ENCODE results near the gene FSTL4.
"Not testable (repeated sequence)": the region's sequence is repeated elsewhere in the genome, so short reads cannot be mapped to it uniquely, and the experiment has no call there.

Gene FSTL4

DNA sequence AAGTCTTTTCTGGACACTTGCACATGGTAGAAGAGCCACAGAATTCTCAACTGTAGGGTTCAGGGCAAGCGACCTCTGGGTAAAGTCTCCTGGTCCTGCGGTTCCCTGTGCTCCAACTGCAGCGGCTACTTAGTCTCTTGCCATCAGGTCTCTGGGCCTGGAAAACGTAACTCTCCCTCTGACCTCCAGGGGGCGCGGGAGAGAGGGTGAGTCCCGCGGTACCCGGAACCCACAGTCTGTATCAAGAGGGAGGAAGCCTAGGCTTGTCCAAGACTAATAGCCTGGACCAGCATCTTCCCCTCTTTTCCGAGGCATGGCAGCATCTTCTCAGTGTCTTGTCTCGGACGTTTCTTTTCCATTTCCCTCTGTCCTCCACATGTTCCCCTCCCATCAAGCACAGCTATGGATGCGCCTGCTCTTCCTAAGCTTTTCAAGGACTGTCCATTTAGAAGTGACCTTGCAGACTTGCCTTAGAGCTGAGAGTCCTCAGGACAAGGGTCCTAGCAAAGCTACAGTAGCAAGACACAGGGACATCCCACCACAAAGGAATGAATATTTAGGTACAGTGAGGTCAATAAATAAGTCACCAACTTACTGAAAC lies 59.3 kb downstream of the FSTL4 start:
- peak; percentile 13 for DNase-seq

DNA sequence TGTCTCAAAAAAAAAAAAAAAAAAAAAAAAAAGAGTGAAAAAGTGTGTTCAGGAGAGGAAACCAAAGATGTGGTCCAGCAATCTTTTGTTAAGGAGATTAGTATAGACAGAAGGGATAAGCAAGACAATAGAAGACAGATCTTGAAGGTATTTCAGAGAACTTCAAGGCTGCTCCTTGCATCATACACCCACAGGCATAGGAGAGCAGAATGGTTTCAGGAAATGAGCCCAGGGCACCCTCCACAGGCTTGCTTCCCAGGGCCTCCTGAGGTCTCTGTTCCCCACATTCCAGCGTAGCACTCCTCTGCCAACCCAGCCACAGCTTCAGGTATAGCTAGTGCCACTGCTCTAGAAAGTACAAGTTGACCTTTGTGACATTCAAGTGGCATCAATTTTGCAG lies 65.8 kb downstream of the FSTL4 start:
- no peak for DNase-seq

DNA sequence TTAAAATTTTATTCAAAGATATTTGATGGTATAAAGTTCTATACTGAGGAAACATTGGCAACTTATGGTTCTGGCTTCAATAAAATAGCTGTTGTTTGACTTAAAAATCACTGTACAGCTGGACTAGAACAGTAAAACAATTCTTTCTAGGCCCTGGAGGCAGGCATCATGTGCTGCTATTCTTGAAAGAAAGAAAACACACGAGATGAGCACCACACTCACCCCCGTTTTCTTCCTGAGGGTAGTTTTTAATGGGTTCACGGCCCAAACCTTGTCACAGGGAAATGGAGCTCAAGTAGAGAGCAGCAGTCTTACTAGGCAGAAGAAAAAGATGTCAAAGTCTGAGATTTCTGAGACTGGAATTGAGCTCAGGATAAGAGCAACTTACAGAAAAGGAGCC lies 68.0 kb downstream of the FSTL4 start:
- DNase-seq, result no peak

DNA sequence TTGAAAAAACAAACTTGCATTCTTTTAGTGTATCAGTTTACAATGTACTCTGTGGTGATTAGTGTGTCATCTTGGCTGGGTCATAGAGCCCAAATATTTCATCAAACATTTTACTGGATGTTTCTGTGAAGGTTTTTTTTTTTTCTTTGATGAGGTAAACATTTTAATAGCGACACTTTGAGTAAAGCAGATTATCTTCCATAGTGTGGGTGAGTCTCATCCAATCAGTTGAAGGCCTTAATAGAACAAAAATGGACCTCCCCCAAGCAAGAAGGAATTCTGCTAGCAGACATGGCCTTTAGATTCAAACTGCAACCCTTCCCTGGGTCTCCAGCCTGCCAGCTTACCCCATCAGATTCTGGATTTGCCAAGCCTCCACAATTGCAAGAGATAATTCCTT lies 72.5 kb downstream of the FSTL4 start:
- no peak for DNase-seq

DNA sequence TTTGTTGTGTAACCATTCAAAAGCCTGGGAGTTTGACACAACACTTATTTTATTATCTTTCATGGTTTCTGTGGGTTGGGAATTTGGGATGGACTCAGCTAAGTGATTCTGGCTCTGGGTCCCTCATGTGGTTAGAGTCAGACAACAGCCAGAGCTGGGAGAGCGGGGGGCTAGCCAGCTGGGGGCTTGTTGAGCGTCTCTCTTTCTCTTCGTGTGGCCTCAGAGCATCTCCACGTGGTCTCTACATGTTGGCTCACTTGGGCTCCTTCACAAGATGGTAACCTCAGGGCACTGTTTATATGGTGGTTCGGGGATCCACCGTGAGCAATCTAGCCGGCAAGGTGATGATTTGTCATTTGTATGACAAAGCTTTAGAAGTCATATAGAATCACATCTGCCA lies 73.6 kb downstream of the FSTL4 start:
- DNase-seq, result no peak

DNA sequence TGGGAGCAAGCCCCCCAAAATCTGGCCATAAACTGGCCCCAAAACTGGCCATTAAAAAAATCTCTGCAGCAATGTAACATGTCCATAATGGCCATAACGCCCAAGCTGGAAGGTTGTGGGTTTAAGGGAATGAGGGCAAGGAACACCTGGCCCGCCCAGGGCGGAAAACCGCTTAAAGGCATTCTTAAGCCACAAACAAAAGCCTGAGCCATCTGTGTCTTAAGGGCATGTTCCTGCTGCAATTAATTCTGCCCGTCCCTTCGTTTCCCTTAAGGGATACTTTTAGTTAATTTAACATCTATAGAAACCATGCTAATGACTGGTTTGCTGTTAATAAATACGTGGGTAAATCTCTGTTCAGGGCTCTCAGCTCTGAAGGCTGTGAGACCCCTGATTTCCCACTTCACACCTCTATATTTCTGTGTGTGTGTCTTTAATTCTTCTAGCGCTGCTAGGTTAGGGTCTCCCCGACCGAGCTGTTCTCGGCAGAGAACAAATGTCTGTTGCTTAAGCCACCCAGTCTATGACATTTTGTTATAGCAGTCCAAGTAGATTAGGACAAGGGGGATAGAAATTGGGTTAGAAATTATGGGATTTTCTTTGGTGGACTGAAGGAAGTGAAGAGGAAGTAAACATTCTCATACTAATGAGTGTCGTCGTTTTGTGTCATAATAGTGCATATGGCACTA lies 77.0 kb downstream of the FSTL4 start:
- not testable (repeated sequence) for DNase-seq

DNA sequence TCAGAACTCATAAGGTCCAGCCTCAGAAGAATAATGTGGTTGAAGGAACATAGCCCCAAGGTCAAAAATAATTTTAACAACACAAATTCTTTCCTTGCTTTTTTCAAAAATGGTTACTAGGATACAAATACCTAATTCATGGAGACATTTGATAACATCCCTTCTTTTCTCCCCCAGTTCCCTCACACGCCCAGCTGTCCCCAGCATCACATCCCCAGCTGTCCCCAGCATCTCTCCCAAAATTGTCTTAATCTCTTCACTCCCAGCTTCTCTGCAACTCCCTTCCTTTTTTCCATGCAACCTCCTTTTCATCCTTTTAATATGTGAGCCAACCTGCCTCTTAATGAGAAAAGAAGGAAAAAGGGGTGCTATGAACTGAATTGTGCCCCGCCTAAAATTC lies 77.8 kb downstream of the FSTL4 start:
- DNase-seq, result no peak

DNA sequence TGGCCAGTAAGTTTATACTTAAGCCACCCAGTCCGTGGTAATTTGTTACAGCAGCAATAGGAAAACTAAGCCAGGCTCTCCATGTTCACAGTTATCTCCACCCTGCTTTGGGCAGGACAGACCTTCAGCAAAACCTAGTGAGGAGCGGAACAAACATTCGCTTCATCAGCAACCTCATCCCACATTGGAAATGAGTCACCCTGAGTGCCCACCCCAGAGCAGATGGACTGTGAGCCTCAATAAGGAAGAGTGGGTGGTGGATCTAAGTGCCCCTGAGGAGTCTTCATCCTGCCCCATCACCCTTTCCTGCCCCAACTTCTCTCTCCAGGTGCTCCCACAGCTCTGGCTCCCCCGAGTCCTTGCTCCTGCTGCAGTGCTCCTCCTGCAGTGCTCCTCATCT lies 78.8 kb downstream of the FSTL4 start:
- no peak for DNase-seq

DNA sequence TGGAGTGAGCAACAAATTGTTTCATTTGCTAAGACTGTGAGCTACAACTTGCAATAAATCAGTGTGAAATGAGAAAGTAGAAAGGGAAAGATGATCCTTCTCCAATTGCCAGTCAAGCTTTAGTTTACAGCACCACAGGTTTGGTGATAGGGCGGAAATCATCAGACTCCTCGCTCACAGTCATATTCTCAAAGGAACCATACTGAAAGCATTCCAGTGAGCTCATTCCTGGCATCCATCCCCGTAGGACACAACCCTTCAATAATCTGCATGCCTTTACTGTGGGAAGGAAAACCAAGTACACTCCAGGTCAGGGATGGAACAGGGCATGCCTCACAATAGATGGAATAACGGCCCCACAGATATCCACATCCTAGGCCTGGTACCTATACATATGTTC lies 80.7 kb downstream of the FSTL4 start:
- no peak for DNase-seq

DNA sequence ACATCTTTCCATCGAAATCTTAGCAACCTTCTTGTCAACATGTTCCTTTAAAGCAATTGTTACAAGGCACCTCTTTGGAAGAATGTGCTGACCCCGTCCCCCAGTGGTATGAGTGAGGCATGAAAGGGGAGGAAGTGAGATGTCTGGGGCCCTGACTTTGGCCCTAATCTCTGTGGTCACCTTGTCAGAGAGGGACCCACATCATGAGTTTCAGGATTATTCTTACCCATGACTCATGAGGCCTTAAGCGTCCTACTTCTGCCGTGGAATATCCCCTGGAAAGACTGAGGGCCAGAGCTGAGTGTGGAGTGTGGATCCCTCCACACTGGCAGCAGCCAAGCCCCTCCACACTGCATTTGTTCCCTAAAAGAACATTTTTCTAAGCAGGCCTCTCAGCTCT lies 81.2 kb downstream of the FSTL4 start:
- DNase-seq, result no peak

DNA sequence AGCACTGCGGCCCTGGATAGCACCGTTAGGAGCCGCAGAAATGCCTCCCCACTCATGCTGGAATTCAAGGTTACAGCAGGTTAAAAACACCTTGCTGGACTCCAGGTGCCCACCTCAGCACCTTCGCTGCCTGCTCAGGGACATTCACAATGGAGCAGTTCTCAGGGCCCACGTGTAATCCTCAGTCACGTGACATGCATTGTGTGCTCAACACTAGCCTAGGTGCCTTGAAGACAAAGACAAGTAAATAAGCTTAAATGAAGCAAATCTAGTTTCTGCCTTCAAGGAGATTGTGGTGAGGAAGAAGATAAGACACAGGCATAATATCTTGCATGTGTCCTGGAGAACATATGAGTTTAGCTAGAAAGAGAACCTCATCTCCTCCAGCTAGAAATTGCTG lies 82.1 kb downstream of the FSTL4 start:
- DNase-seq, result no peak

DNA sequence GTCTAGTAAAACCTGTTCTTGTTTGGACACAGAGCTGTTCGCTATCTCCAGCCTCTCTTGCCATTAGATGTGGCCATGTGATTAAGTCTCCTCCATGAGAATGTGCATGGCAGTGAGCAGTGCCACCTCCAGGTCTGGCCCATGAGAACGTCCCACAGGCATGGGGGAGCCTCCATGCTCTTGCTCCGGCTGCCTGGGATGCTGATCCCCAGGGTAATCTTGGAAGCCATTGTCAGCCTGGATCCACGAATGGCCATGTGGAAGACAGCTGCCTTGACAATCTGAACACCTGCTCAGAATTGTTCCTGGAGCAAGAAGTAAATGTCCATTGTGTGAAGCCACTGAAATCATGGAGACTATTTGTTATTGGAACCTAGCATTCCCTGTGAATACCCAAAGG lies 83.5 kb downstream of the FSTL4 start:
- DNase-seq, result no peak

DNA sequence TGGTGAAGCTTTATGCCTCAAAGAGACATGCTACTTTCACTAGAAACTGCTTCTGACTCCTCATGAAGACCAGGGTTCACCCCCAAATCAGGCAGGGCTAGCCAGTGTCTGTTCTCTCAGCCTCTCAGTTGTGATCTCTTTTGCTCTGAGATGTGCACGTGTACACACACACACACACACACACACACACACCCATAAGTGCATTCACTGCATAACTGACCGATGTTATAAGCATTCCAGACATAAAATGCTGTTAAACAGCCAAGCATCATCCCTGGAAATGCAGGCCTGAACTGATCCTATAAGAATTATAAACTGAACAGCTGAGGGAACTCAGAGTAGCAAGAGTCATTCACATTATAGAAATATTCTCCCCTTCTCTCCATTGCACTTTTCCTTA lies 85.0 kb downstream of the FSTL4 start:
- DNase-seq, result no peak

DNA sequence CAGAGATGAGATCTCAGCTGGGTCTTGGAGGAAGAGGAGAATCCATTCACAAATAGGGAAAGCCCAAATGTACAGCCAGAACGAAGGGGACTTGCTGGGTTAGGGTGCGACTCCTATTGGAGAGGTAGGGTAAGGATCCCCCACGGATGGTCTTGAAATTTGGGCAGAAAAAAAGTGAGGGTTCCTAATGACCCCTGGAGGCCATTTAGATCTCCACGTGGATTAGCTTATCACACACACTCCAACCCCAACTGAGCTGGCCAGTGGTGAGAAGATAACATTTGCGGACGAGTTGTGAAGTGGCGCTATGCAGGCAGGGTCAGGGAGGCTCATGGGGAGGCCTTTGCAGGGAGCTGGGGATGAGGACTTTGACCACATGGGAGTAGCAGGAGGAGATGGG lies 86.0 kb downstream of the FSTL4 start:
- DNase-seq, result no peak

DNA sequence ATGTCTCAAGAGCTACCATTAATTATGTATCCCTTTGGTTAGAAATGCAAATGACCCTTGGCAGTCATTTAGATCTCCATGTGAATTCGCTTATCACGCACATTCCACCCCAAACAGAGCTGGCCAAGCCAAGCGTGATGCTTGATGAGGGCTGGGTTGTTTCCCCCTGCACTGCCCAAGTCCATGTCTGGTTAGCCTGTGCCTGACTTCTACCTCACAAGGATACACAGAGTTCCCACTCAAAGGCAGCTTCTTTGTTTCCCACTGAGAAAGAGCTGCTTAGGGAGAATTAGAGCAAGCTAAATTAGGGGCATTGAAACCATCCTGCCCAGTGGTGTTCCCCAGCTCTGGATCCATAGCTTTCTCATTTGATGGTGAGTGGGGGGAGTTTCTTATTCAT lies 87.2 kb downstream of the FSTL4 start:
- no peak for DNase-seq

DNA sequence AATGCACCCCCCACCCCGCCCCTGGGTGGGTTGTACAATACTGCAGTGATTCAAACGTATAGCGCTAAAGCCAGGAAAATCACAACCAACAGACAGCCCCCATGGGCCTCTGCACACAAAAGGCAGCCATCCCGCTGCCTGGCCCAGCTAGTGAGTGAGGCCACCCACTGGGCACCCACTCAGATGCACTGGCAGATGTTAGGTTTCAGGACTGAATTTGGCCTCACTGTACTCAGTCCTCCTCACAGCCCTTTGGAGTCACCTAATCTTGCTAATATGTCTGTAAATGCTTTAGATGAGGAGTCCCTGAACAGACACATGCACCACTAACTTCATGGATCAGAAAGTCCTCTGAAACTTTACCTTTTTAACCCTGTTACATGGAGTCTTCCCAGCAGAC lies 87.7 kb downstream of the FSTL4 start:
- DNase-seq, result no peak

DNA sequence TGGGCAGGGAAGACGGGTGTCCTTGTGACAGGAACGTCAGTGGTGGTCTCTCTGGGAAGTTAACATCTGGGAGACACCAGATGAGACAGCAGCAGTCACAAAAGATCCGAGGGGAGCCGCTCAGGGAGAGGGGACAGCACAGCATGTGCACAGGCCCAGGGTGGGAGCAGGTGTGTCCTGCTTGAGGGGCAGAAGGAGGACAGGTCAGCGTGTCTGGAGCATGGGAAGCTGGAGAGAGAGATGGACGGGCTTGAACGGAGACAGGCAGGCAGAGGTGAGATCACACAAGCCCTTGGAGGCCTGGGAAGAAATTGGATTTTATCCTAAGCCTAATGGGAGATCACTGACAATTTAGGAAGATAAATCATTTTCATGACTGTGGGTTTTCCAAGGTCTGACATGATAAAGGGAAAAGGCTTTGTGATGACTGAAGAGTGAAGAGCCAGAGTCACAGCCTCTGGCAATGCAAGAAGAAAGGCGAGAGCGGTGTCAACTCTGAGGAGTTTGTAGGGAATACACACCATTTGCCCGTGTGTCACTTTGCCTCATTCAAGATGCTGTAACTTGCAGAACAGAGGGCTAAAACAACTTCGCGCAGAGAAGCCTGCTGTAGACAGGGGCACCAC lies 88.3 kb downstream of the FSTL4 start:
- DNase-seq, result no peak

DNA sequence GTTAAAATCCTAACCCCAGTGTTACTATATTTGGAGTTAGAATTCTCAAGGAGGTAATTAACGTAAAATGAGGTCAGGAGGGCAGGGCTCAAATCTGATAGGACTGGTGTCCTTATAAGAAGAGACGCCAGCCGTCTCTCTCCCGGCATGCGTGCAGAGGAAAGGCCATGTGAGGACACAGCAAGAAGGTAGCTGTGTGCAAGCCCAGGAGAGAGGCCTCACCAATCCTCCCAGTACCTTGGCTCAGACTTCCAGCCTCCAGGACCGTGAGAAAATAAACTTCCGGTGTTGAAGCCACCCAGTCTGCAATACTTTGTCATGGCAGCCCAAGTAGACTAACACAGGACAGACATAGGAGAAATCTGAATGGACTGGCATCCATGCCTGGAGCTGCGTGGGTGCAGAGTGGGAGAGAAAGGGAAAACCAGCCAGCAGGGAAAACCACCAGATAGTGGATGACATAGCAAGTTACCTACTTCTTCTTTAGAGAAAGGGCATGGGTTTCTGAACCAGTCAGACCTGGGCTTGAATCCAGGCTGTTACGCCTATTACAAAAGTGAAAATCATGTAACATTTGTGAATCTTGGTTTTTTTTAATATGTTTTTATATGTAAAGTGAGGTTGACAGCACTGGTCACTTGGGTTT lies 89.2 kb downstream of the FSTL4 start:
- DNase-seq, result no peak

DNA sequence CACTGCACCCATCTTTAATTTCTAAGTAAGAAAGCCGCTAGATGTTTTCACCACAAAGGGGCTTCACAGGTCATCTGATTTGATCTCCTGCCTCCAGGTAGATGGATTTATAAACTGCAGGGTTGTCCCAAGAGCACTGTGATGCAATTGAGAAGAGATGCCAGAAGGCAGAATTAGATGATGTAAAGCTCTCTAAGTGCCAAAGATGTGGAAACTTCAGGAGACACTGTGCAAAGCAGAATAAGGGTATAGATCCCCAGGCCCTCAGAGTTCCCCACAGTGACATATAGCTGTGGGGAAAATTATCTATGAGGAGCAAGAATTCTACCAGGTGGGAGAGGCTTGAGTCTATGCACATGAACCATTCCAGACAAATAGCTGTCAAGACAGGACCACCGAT lies 90.5 kb downstream of the FSTL4 start:
- no peak for DNase-seq

DNA sequence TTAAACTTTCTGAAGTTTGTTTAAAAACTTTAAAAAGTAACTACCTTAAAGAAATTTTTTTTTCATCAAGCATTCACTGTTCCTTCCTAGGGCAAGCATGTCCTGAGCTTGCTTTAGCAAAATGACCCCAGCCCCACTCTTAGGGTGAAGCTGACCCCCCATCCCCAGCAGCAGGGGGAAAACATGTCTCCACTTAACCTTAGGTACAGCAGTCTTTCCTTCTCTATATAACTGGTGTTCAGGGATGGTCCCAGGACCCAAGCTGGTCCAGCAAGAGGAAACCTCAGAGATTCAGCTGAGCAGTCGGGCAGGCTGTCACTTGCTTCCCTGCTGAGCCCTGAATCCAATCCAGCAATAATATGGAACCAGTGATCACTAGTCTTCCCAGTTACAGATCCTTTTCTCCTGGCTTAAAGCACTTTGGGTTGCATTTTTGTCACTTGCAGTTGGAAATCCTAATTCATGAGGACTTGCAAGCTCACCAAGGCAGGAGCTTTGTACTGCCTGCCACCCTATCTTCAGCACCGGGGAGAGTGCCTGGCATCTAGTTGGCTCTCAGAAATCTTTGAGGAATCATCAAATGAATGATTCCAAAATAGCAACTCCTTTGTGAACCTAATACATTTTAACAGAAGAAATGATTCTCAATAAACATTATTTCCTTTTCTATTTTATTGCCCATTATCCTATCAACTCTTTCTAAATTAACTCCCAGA lies 91.2 kb downstream of the FSTL4 start:
- no peak for DNase-seq

DNA sequence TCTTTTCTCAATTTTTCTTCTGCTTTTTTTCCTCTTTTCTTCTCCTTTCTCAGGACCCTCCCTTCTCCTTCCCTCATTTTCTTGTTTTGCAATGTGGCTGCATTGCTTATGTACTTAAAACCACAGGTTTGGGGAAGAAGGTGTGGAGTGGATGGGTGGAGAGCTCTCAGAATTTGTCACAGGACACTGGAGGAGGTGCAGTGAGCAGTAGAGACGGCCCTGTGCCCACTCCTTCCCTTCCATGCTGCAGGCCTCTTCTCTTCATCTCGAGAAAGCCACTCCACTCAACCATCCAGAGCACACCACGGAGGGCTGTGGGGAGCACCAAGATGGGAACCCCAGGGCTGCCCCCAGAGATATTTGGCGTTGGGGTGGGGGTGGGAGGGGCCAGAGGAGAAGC lies 92.3 kb downstream of the FSTL4 start:
- DNase-seq, result no peak

DNA sequence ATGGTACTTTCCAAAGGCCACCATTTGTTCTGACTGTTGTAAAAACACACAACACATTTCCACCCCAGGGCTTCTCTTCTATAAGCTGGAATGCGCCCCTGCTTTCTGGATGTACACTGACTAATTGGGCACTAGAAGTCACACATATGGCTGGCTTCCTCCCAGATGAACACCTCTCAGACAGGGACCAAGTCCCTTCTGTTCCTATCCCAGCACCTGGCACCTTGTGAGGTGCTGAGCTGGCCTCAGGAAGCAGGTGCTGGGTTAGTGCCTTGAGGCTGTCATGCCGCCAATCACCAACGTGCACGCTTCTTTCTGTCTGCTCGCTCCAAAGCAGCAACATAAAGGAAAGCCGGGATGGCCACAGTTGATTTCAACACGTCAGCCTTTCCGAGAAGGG lies 93.2 kb downstream of the FSTL4 start:
- DNase-seq, result no peak

DNA sequence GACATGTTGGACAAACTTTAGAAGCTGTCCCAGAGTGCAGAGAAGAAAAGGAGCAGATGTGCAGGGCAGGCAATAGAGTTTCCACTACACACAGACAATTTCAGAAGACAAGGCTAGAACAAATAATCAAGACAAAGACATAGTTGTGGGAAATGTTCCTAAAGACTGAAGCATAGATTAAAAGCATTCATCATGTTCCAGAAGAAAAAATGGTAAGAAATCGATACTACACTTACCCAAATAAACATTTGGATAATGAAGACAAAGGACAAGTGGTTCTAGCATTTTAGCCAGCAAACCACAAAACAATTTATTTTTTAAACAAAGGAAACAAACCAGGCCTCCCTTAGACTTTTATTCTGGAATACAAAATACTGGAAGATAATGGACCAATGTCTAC lies 97.9 kb downstream of the FSTL4 start:
- no peak for DNase-seq

All from right kidney (tissue), 1 donor.